ENCODE measurements around the gene DLEC1.

DLEC1 gene

GRCh38 chr3:38017445-38018295, 21.3 kb upstream of the DLEC1 start:
- Histone ChIP-seq H3K9me3 (ENCODE audit: control insufficient read depth, low read length) (no peaks in the 10 kb centered on the region), H3K36me3 (ENCODE audit: control insufficient read depth, insufficient read depth, low read length) (peaks cover 16% of the 10 kb centered on the region), H3K27me3 (ENCODE audit: control insufficient read depth, insufficient read depth, low read length, poor library complexity, severe bottlenecking) (no peaks in the 10 kb centered on the region), H3K4me1 (ENCODE audit: control insufficient read depth, insufficient read depth, low read length) (no peaks in the 10 kb centered on the region), H3K4me3 (ENCODE audit: insufficient read depth, low read depth, low read length) (no peak overlapping the region), H3K27ac (ENCODE audit: insufficient read depth, low read depth, low read length, poor library complexity, severe bottlenecking) (no peak overlapping the region)
- WGBS, 2 experiments: 87 to 92% methylated on average over 9 of the region's 9 CpGs

- Histone ChIP-seq H3K4me3 (ENCODE audit: insufficient read depth, low read depth, low read length) (no peak overlapping the region), H3K4me1 (ENCODE audit: control insufficient read depth, insufficient read depth, low read length) (no peaks in the 10 kb centered on the region), H3K36me3 (ENCODE audit: control insufficient read depth, insufficient read depth, low read length) (peaks cover 16% of the 10 kb centered on the region), H3K27ac (ENCODE audit: insufficient read depth, low read depth, low read length, poor library complexity, severe bottlenecking) (no peak overlapping the region), H3K9me3 (ENCODE audit: control insufficient read depth, low read length) (no peaks in the 10 kb centered on the region), H3K27me3 (ENCODE audit: control insufficient read depth, insufficient read depth, low read length, poor library complexity, severe bottlenecking) (peaks cover 1% of the 10 kb centered on the region)
- WGBS, 2 experiments: 94% methylated on average over 13 of the region's 13 CpGs
Observed at GRCh38 chr3:38018296-38019266, 20.4 kb upstream of the DLEC1 start.

- peaks cover 4% of the 10 kb centered on the region for H3K4me1 ChIP-seq (ENCODE audit: control insufficient read depth, insufficient read depth, low read length)
- H3K9me3 ChIP-seq (ENCODE audit: control insufficient read depth, low read length): no peaks in the 10 kb centered on the region
- peaks cover 6% of the 10 kb centered on the region for H3K27me3 ChIP-seq (ENCODE audit: control insufficient read depth, insufficient read depth, low read length, poor library complexity, severe bottlenecking)
- no peak overlapping the region for H3K4me3 ChIP-seq (ENCODE audit: insufficient read depth, low read depth, low read length)
- 94 to 95% methylated on average over 10 of the region's 10 CpGs for WGBS, 2 experiments
- no peak overlapping the region for H3K27ac ChIP-seq (ENCODE audit: insufficient read depth, low read depth, low read length, poor library complexity, severe bottlenecking)
- H3K36me3 ChIP-seq (ENCODE audit: control insufficient read depth, insufficient read depth, low read length): peaks cover 16% of the 10 kb centered on the region
Observed at GRCh38 chr3:38019658-38020341, 19.2 kb upstream of the DLEC1 start.

- H3K36me3 ChIP-seq (ENCODE audit: control insufficient read depth, insufficient read depth, low read length): peaks cover 13% of the 10 kb centered on the region
- WGBS, 2 experiments: 89 to 97% methylated on average over 3 of the region's 3 CpGs
- H3K27me3 ChIP-seq (ENCODE audit: control insufficient read depth, insufficient read depth, low read length, poor library complexity, severe bottlenecking): peaks cover 8% of the 10 kb centered on the region
- peaks cover 5% of the 10 kb centered on the region for H3K4me1 ChIP-seq (ENCODE audit: control insufficient read depth, insufficient read depth, low read length)
- H3K4me3 ChIP-seq (ENCODE audit: insufficient read depth, low read depth, low read length): no peak overlapping the region
- H3K27ac ChIP-seq (ENCODE audit: insufficient read depth, low read depth, low read length, poor library complexity, severe bottlenecking): no peak overlapping the region
- no peaks in the 10 kb centered on the region for H3K9me3 ChIP-seq (ENCODE audit: control insufficient read depth, low read length)
Observed at GRCh38 chr3:38020342-38020726, 18.7 kb upstream of the DLEC1 start.

- Histone ChIP-seq H3K27ac (ENCODE audit: insufficient read depth, low read depth, low read length, poor library complexity, severe bottlenecking) (no peak overlapping the region), H3K4me3 (ENCODE audit: insufficient read depth, low read depth, low read length) (no peak overlapping the region), H3K9me3 (ENCODE audit: control insufficient read depth, low read length) (no peaks in the 10 kb centered on the region), H3K4me1 (ENCODE audit: control insufficient read depth, insufficient read depth, low read length) (peaks cover 8% of the 10 kb centered on the region), H3K27me3 (ENCODE audit: control insufficient read depth, insufficient read depth, low read length, poor library complexity, severe bottlenecking) (peaks cover 16% of the 10 kb centered on the region), H3K36me3 (ENCODE audit: control insufficient read depth, insufficient read depth, low read length) (peaks cover 4% of the 10 kb centered on the region)
- WGBS, 2 experiments: 93 to 95% methylated on average over 4 of the region's 4 CpGs
Observed at GRCh38 chr3:38021196-38021595, 17.8 kb upstream of the DLEC1 start.

- no peaks in the 10 kb centered on the region for H3K36me3 ChIP-seq (ENCODE audit: control insufficient read depth, insufficient read depth, low read length)
- H3K27me3 ChIP-seq (ENCODE audit: control insufficient read depth, insufficient read depth, low read length, poor library complexity, severe bottlenecking): peaks cover 27% of the 10 kb centered on the region
- 75 to 77% methylated on average over 3 of the region's 3 CpGs for WGBS, 2 experiments
- H3K4me1 ChIP-seq (ENCODE audit: control insufficient read depth, insufficient read depth, low read length): peaks cover 8% of the 10 kb centered on the region
- no peak overlapping the region for H3K27ac ChIP-seq (ENCODE audit: insufficient read depth, low read depth, low read length, poor library complexity, severe bottlenecking)
- H3K4me3 ChIP-seq (ENCODE audit: insufficient read depth, low read depth, low read length): no peak overlapping the region
- no peaks in the 10 kb centered on the region for H3K9me3 ChIP-seq (ENCODE audit: control insufficient read depth, low read length)
Observed at GRCh38 chr3:38022301-38022700, 16.7 kb upstream of the DLEC1 start.

GRCh38 chr3:38022896-38023709, 15.9 kb upstream of the DLEC1 start:
- no peaks in the 10 kb centered on the region for H3K36me3 ChIP-seq (ENCODE audit: control insufficient read depth, insufficient read depth, low read length)
- H3K9me3 ChIP-seq (ENCODE audit: control insufficient read depth, low read length): no peaks in the 10 kb centered on the region
- peaks cover 8% of the 10 kb centered on the region for H3K4me1 ChIP-seq (ENCODE audit: control insufficient read depth, insufficient read depth, low read length)
- peak overlapping the region; percentile 57 for H3K4me3 ChIP-seq (ENCODE audit: insufficient read depth, low read depth, low read length)
- WGBS, 2 experiments: 89 to 92% methylated on average over 6 of the region's 6 CpGs
- no peak overlapping the region for H3K27ac ChIP-seq (ENCODE audit: insufficient read depth, low read depth, low read length, poor library complexity, severe bottlenecking)
- H3K27me3 ChIP-seq (ENCODE audit: control insufficient read depth, insufficient read depth, low read length, poor library complexity, severe bottlenecking): peaks cover 35% of the 10 kb centered on the region

GRCh38 chr3:38026856-38027255, 12.2 kb upstream of the DLEC1 start:
- no peak overlapping the region for H3K4me3 ChIP-seq (ENCODE audit: insufficient read depth, low read depth, low read length)
- no peak overlapping the region for H3K27ac ChIP-seq (ENCODE audit: insufficient read depth, low read depth, low read length, poor library complexity, severe bottlenecking)
- H3K4me1 ChIP-seq (ENCODE audit: control insufficient read depth, insufficient read depth, low read length): peaks cover 13% of the 10 kb centered on the region
- 80 to 83% methylated on average over 4 of the region's 4 CpGs for WGBS, 2 experiments
- H3K9me3 ChIP-seq (ENCODE audit: control insufficient read depth, low read length): no peaks in the 10 kb centered on the region
- no peaks in the 10 kb centered on the region for H3K36me3 ChIP-seq (ENCODE audit: control insufficient read depth, insufficient read depth, low read length)
- peaks cover 69% of the 10 kb centered on the region for H3K27me3 ChIP-seq (ENCODE audit: control insufficient read depth, insufficient read depth, low read length, poor library complexity, severe bottlenecking)

Data from ectodermal cell (in vitro differentiated cells).